G401 (cell line): ENCODE data around the gene KRTAP10-7. TPM values are rescaled to one million over a fixed set of nuclear protein-coding genes. Genes with fewer than 3 reads are reported as not detected.
A peak's percentile ranks its signal among the peaks of the same experiment; 100 is the strongest.
"Not testable (repeated sequence)": the region's sequence is repeated elsewhere in the genome, so short reads cannot be mapped to it uniquely, and the experiment has no call there.

Experiments
- DNase-seq: peaks from one replicate; pipeline ENCODE4 v3.0.0-alpha.2; 2015; ENCODE audit warnings: low spot score
- in situ Hi-C: cut with HindIII; loops from 2 replicates; pipeline ENCODE4 v1.10.0; 2016; ENCODE audit warnings: low sequenced_read_pairs, mixed read lengths
- total RNA-seq: library from RNA; depleted of rRNA; stranded (reverse); fragments of >200 nt; shearing (Covaris generic); gene quantifications from 2 replicates; pipeline ENCODE4 v1.2.3, GENCODE V29; 2014

KRTAP10-7 gene
- total RNA-seq, 1 experiment from 2014 or later, result not detected

DNA sequence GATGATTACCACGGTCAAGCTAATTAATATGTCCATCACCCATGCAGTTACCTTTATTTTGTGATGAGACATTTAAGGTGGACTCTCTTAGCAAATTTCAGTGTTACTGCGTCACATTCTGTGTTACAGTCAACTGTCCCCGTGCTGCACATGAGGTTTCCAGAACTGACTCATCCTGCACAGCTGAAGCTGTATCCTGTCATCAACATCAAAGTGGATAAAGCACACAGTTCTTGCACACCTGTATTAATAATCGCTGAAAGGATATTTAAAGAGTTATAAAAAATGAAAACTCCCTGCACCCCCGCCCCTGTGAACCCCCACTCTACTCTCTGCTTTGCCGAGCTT is 16.6 kb upstream of the KRTAP10-7 start:
- DNase-seq, result no peak
- in situ Hi-C loops, result no loop called here

- in situ Hi-C loops, result no loop called here
Measured at GRCh38 chr21:44585892-44586291, 14.5 kb upstream of the KRTAP10-7 start.

GRCh38 chr21:44589094-44589493 is 11.3 kb upstream of the KRTAP10-7 start:
- no peak for DNase-seq
- in situ Hi-C loops, result no loop called here

More at GRCh38 chr21:44585892-44586291, 14.5 kb upstream of the KRTAP10-7 start:
- no peak for DNase-seq

- DNase-seq, result no peak
- in situ Hi-C loops, result no loop called here
Measured at GRCh38 chr21:44589586-44590305, 10.7 kb upstream of the KRTAP10-7 start.

DNA sequence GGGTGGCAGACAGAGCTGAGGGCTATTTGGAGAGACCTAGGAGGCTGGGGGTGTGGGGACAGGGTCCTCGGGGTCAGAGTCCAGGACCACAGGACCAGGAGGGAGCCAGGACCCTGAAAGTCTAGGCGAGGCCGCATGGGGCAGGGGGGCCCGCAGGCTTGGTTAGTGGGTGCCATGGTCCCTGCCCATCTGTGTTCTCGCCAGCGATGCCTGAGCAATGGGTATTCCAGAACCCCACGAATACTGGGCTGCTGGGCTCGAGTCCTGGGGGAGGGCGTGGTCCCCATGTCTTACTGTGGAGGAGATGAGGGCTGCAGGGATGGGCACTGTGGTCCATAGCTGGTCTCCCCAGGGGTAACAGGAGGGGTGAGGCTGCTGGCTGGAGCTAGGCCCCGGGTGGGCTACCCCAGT is 10.1 kb upstream of the KRTAP10-7 start:
- no peak for DNase-seq
- in situ Hi-C loops, result no loop called here

GRCh38 chr21:44590897-44591800 is 9.2 kb upstream of the KRTAP10-7 start:
- peak; percentile 38 for DNase-seq
- in situ Hi-C loops, result not testable (repeated sequence)

DNA sequence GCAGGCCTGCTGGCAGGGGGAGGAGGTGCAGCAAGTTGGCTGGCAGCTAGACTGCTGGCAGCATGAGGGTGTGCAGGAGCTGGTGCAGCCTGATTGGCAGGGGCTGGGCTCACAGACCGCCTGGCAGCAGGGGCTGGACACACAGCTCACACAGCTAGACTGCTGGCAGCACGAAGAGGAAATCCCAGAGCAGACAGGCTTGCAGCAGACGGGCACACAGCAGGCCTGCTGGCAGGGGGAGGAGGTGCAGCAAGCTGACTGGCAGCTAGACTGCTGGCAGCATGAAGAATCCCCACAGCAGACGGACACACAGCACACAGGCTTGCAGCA is 8.6 kb upstream of the KRTAP10-7 start:
- in situ Hi-C loops, result not testable (repeated sequence)
- peak; percentile 19 for DNase-seq

DNA sequence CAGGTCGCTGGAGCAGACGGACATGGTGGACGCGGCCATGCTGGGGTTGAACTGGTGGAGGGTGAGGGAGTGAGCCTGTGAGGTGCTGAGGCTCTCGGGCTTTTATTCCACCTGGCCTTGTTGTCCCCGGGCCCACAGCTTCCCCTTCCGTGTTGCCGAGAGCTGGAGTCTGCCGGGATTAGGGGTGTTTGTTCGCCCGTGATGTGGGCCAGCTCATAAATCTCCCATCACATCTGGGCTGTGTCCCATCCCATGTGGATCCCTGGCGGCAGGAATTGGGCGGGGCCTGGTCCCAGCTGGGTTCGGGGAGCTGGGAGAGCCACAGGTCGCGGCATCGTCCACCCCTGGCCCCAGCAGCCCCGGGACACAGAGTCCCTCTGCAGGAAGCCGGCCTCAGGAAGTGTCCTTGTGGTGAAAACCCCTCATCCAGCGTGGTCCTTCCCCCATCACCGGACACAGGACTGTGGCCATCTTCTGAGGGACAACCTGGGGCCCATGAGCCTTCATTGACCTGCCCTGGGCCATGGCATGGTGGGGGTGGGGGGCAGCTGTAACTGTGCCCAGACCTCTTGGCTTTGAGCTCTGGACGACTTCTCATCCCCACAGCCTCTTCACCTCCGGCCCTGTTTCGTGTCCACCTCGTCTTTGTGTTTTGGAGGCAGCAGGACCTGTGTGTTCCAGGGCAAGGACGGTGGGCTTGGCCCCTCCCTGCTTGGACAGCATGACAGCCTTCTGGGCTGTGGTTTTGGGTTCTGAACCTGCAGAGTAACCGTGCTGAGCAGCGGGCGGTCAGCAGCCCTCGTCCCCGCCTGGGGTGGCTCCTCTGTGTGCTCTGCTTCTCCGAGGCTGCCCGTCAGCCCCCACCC is 7.7 kb upstream of the KRTAP10-7 start, which contains the start of gene KRTAP10-6:
KRTAP10-6 (minus strand) TSS at position 60 of the 866 bp plus-strand sequence; CDS start at position 39, 21 bp downstream.
- in situ Hi-C loops, result no loop called here
- DNase-seq, result no peak

- no peak for DNase-seq
- in situ Hi-C loops, result no loop called here
Measured at GRCh38 chr21:44593598-44594405, 6.6 kb upstream of the KRTAP10-7 start.

DNA sequence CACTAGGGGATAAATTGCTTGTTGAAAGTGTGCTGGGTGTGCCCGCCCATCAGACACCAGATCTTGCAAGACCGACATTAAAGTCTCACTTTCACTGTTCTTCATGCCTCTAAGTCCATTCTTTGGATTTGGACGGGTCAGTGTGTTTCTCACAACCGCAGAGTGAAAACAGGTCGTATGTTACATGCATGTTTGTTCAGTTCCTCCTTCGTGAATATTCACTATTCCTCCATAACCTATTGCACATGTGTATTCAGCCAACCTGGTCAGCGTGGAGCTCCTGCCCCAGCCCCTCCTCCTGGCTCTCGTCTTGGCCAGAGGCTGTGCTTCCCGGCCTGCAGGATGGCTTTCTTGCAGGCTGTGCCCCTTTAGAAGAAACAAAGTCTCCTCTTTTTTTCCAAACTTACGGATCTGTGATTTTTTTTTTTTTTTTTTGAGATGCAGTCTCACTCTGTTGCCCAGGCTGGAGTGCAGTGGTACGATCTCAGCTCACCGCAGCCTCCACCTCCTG is 5.9 kb upstream of the KRTAP10-7 start:
- in situ Hi-C loops, result no loop called here
- no peak for DNase-seq

- in situ Hi-C loops, result no loop called here
- DNase-seq, result no peak
Measured at GRCh38 chr21:44595524-44595923, 4.9 kb upstream of the KRTAP10-7 start.

- in situ Hi-C loops, result no loop called here
- DNase-seq, result no peak
Measured at GRCh38 chr21:44596068-44596725, 4.2 kb upstream of the KRTAP10-7 start.

GRCh38 chr21:44598061-44598460 is 2.3 kb upstream of the KRTAP10-7 start:
- no peak for DNase-seq
- in situ Hi-C loops, result no loop called here

DNA sequence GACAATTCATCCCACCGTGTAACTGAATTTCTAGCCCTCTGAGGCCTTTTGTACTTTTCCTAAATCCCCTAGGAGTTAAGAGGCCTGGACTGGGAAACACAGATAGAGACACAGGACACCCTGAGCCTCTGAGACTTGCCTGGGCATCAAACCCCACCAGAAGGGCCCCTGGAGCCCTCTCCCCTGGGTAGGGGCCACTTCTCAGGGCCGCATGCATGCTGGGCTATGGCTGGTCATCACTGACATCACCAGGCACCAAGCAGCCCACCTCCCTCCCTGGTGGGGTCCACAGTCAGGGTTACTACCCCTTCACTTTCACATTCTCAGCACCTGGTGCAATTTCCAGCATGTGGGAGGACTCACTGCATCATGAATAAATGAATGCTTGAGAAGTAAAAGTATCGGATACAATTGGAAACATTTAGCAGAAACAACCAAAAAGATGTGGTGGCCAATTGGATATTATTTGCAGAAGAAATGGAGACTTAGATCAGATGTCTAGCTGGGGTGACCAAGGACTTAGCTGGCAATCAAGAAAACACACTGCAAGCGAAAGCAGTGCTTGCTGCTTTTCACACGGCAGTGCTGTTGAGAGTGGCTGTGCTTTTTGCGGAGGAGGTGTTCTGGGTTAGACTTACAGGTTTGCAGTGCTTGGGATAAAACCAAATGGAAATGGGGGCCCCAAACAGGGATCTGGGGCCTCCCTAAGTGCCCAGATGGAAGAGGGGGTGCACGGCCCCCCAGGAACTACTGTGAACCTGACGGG is 950 bp upstream of the KRTAP10-7 start:
- in situ Hi-C loops, result no loop called here

DNA sequence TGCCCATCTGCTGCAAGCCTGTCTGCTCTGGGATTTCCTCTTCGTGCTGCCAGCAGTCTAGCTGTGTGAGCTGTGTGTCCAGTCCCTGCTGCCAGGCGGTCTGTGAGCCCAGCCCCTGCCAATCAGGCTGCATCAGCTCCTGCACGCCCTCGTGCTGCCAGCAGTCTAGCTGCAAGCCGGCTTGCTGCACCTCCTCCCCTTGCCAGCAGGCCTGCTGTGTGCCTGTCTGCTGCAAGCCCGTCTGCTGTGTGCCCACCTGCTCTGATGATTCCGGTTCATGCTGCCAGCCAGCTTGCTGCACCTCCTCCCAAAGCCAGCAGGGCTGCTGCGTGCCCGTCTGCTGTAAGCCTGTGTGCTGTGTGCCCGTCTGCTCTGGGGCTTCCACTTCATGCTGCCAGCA is 694 bp downstream of the KRTAP10-7 start:
- peak; percentile 10 for DNase-seq
- in situ Hi-C loops, result not testable (repeated sequence)

More for the DNA sequence above, 950 bp upstream of the KRTAP10-7 start:
- no peak for DNase-seq

DNA sequence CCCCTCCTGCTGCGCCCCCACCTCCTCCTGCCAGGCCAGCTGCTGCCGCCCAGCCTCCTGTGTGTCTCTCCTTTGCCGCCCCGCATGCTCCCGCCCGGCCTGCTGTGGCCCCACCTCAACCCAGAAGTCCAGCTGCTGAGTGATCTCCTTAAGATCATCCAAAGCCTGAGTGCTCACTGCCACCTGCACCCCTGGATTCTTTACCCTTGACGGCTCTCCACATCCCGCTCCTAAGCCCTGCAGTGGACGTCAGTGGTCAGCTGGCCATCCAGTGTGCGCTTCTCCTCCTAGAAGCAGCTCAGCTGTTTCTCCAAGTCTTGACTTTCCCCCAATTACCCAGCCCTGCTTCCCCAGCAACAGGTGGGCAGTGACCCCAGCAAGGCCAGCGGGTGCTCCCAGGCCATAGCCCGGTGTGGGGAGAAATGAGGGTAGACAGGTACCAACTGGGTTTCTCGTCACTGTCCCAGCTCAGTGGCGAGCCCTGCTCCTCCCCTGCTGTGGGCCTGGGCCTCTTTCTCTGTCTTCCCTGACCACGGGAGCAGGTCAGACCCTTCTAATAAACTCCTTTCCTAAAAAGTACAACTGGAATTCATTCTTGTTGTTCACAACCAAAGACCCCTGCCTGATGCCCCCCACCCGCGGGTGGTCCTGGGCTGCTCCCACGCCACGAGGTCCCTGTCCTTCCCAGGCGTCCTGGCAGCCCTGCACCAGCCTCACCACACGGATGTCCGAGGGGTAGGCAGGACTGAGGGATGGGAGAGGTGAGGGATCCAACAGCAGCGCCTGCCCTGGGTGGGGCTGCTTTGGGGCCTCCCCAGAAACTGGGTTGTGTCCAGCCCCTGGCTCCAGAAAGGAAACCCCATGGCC is 1.4 kb downstream of the KRTAP10-7 start:
- no peak for DNase-seq
- in situ Hi-C loops, result no loop called here
